Activated gamma-delta T cell treated with Interleukin-2 at 50 U/mL for 16 hours (primary cell): ENCODE data around the gene ELL.
A peak's percentile ranks its signal among the peaks of the same experiment; 100 is the strongest.

Source experiments
- DNase-seq: peaks from one replicate; pipeline ENCODE4 v3.0.0-alpha.2; 2020

The ELL gene

DNA sequence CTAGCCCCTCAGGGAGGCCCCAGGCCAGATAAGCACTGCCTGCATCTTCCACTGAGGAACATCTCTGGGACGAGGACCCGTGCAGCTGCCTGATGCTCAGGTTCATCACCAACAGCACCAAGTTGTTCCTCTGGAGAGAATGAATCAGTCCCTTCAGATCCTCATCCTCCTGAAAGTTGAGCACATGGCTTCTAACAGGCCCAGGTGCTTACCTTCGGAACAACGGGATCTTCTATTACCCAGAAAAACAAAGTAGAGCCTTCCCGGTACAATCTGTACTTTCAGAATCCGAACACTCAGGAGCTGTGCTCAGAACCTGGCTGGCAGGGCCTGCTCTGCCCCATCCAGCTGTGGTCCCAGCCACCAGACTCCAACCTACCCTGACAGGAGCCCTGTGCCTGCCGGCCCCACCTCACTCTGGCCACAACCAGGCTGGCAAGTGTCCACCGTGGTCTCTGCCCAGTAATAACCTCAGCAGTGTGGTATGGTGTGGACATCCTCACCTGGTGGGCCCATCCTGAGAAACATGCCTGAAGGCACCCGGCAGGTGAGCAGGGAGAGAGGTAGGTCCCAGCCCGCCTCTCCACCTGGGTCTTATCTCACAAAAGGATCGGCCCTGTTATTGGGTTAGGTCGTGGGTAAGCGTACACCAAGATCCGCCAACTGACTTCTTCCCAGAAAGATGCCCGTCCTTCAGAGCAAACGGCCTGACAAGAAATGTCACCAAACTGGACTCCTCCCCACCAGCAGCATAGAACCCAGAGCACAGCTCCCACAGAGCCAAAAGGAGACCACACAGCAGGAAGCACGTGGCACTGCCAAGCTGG, 34.1 kb downstream of the ELL start:
- no peak for DNase-seq

DNA sequence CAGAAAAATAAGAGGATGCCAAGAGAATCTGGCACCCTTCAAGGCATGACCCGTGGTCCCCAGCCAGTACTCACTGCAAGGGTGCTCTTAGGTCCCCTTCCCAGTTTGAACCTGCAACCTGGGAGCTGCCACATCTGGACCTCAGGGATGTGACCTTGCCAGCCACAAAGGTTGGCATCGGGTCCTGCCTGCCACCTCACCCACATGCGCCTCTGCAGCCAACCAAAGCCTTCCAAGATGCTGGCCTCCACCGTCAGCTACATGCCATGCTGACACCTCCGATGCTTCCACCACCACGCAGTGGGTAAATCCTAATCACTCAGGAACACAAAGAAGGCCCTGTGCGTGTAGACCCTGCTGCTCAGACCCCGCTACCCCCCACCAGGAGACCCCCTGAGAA, 35.1 kb downstream of the ELL start:
- no peak for DNase-seq

DNA sequence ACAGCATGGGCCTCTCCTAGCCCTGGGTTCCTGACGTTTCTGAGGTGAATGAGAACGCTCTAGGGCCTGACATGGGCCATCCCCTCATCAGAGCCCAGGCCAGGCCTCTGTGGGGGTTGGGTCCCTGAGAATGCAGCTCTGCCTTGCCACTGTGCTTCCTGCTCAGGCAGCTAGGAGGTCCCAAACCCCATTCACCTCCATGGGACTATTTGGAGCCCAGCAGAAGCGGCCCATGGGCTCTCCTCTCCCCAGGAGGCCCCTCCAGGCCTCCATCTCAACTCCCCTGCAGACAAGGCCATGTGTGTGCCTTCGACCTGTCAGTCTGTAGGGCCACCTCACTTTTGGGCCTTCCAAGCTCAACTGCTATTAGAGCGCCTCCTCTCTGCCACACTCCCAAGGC, 36.9 kb downstream of the ELL start:
- DNase-seq, result no peak

DNA sequence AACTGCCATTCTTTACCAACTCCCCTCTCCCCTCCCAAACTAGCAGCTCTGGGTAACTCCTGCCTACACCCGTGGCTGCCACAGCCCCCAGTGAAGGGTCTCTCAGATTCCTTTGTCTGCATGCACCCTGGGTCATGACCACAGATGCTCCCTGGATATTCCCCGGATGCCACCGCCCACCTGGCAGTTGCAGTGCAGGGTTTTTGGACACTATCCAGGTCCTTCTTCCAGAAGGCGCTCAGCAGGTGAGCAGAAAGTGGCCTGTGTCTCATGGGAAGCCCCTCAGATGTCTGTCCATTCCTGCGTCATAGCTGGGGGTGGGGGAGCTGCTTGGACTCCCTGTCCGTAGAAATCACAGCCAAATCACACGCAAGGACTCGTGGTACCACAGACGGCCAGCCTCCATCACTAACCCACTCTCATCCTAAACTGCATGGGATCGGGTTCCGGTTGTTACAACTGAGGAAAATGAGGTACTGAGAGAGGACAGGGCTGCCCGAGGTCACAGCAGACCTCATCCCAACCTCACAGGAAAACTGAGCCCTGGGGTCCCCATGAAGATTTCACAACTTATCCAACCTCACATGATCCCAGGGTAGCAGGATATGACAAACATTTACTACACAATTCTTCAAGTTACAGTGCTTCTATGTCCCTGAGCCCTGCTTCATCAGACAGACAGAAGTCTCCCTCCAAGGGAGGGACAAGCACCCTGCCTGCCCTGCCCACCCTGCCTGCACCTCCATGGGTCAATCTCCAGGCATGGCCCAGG, 38.6 kb downstream of the ELL start:
- DNase-seq, result no peak

DNA sequence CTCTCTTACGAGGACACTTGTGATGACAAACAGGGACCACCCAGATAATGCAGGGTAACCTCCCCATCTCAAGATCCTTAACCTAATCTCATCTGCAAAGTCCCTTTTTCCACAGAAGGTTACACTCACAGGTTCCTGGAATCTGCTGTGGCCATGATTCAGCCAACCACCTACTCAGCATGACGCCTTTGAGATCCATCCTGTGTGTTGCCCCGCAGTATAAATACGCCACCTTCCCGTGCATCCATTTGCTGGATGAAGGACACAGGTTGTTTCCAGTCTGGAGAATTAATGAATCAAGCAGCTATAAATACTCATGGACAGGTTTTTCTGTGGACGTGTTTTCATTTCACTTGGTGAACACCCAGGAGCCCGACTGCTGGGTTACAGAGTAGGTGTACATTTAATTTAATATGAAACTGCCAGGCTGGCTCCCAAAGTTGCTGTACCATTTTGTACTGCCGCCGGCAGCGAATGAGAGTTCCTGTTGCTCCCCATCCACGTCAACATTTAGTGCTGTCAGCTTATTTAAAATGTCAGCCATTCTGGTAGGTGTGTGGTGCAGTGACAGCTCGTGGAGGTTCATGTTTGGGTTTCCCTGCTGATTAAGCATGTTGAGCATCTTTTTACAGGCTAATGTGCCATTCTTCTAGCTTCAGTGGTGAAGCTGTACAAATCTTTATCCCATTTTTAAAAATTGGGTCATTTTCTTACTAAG, 40.2 kb downstream of the ELL start:
- DNase-seq, result no peak

DNA sequence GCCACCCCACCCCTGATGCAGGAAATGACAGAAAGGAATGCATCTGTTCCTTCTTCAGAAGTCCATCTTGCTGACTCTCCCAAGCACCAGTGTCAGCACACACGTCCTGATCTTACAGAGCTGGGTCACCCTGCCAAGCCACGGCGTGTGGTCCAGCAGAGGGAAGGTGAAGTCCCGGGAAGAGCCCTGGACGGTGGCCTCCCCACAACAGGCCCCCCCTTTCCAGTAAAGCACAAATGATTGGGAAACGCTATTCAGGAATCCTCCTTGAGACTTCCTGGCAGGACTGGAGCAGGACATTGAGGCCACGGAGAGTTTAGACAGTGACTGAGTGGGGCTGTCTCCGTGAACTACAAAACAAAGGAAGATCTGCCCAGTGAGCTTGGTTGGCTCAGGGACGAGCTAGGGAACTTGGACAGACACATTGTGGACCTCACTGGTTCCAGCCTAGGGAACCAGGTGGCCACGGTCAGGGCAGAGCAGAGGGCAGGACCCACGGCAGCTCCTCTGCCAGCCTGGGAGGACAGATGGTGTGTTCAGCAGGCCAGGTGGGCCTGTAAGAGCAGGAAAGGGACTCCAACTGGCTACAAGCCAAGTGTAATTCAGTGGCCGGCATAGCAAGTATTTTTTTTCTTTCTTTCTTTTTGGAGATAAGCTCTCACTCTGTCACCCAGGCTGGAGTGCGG, 41.7 kb downstream of the ELL start:
- no peak for DNase-seq

DNA sequence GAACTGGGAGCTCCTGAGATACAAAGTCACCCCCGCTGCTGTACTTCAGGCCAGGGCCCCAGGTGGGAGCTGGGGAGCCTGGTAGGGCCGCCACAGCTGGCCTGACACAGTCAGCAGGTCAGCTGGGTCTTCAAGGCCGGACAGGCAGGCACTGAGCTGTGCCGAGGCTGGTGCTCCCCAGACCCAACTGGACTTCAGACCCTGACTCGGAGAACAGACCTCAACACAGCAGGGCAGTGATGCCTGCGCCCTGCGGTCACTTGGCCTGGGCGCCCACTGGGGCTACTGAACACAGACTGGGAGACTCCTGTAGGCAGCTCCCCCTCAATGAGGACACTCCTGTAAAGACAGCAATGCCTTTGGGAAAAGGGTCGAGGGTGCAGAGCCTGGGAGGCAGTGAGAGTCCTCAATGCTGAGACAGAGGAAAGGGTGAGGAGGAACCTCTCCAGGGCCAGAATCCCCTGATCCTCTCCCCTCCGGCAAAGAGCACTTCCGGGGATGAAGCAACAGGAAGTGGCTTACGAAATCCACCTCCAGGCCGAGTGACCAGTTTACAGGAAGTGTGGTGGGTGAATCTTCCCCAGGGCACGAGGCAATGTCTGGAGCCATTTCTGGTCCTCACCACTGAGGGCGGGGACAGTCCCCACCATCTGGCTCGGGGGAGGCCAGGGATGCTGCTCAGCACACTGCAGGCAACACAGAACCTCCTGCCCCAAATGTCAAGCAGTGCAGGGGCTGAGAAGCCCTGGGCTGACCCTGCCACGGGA, 43.1 kb downstream of the ELL start:
- DNase-seq, result peak; percentile 43

DNA sequence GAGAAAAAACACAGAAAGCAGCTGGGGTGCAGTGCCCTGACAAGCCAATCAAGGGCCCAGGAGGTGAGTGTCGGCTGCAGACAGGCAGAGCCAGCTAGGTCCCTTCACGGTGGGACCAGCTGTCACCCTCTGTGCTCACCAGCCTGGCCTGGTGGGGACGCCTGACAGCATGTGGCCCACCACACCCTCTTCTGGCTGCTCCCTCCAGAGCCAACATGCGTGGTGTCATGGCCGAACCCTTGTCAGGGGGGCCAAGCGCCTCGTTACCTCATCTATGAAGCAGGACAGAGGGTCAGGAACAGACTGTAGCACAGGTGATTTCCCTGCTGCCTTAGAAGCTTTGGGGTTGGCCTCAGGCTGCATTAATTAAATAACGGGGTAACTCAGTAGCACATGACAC, 43.9 kb downstream of the ELL start:
- DNase-seq, result no peak

DNA sequence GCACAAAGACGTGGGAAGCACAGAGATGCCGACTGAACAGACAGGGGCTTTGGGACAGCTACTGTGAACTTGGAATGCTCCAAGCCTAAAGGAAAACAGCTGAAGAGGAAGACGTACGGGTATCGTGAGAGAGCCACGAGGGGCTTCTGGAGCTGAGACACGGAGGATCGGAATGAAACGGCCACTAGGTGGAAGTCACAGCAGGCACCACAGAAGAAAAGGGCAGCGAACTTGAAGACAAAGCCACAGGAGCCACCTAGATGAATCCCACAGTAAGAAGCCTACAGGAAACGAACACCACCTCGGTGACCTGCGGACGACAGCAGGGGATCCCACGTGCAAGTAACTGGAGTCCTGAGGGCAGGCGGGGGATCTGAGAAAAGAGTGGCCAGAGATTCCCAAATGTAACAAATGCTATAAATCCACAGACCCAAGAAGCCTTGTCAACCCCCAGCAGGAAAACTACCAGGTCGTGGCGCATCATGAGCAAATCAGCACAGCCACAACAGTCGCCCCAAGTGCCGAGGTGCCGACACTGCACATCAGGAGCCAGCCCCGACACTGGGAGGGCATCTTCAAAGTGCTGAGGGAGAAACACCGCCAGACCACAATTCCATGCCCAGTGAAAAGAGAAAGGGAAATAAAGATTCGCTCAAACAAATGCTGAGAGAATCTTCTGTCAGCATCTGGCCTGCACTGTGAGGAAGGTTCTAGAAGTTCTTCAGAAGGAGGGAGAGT, 44.7 kb downstream of the ELL start:
- no peak for DNase-seq

DNA sequence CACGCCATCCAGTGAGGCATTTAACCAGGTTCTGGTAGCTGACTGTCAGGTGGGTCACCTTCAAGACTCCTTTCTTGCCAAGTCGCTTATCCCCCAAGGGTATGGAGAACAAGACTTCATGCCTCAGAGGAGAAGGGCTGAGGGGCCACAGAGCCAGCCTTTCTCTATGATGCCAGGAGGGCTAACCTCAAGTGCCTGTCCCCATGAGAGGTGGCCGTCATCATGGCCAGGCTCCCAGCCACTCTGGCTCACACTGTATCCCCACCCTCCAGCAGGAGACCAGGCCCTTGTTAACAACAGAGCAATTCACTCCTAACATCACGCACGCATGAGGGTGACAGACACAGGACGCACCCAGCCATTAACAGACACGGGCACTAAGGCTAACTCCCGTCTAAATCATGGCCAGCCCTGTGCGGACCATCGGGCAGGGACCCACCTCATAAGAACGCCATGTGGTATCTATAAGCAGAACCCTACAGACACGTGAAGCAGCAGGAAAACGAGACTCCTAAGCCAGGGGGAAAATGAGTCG, 45.3 kb downstream of the ELL start:
- DNase-seq, result no peak

DNA sequence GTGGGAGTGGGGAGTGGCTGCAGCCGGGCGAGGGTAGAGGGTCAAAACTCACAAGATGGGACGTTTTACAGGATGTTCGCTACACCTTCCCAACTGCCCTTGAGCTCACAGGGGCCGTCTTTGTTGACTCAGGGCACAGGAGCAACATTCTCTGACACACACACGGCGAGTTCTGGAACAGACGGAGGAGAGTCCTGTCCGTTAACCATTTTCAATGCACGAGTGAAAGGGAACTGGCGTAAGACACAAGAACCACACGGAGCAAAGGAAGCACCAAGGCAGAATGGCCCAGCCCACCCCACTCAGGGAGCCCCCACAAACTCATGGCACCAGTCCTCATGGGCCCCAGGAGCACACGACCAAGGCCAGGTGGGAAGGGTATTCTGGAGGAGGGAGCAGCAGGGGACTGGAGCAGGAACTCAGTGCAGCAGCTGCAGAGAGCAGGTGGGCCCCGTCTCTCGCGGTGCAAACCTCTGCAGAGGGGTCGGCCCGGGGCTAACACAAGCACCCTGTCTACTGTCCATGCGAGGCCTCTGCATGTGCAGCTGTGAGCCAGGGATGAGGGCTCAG, 46.0 kb downstream of the ELL start:
- no peak for DNase-seq

DNA sequence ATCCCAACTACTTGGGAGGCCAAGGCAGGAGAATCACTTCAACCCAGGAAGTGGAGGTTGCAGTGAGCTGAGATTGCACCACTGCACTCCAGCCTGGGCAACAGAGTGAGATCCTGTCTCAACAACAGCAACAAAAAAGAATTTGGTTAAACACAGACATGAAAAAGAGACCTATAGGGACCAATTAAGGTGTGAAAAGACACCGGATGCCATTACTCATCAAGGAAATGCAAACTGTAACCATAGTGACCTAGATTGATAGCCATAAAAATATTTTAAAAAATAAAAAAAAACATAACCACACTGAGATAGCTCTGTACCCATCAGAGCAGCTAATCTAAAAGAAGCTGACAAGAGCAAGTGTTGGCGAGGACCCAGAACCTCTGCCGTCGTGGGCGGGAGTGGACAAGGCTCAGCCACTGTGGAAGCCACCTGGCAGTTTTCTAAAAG, 46.8 kb downstream of the ELL start:
- DNase-seq, result no peak

DNA sequence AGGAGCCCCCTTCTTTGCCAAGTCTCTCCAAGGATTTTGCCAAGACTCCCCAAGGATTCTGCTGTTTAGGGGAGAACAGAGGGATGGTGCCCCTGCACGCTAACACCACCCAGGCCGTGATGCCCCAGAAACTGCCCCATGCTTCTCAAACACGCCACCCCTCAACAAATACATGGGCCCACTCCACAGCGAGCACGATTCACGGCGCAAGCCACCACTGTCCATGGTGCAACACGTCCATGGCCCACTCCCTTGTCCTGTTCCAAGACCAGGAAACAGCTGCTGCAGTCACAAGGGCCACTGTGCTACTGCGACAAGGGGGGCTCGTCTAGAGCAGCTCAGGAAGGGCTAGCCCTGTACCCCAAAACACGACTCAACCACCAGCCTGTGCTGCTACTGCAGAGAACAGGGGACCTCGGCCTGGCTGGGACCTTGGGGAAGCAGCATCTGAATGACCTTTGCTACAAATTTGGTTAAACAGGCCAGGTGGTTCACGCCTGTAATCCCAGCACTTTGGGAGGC, 47.4 kb downstream of the ELL start:
- no peak for DNase-seq

DNA sequence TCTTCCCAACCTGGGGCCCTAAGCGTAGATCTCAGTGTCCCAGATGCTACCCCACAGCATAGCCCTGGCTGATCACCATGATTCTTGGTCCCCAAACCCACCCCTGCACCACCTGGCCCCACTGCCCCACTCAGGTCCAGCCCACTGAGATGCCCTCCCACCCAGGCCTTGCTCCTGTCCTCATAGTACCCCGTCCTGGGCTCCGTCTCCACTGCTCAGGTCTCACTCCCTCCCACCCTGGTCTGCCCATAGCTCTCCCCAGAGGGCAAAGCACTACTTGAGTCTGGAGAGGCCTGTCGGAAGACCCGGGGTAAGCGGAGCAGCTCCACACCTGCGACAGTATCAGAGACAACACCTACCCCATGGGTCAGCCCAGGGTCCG, 48.2 kb downstream of the ELL start:
- no peak for DNase-seq

DNA sequence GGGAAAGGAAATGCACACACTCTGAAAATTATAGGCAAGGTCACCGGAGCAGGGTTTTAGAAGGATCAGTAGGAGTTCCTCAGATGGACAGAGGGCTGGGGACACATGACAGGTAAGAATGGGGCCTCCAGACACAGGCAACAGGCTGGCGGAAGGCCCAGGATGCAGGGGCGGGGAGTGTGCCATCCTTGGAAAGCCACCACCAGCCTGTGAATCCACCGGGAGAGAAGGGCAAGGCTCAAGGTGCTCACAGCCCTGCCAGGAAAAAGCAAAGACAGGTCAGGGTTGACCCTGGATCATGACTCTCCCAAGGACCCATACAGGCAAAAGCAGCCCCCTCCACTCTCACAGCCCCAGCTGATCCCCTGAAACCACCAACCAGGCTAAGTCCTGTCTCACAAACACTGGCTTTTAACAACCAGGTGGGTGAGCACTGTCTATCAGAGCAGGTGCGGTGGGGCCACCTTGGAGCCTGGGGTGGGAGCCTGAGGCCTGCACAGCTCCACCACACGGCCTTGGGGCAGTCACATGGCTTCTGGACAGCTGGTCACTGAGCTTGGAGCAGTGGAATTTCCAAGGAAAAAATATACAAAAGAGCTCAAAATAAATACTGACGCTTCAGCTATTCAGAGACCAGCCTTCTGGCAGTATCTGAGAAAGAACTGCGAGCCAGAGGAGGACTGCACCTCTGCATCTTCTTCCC, 48.7 kb downstream of the ELL start:
- no peak for DNase-seq

DNA sequence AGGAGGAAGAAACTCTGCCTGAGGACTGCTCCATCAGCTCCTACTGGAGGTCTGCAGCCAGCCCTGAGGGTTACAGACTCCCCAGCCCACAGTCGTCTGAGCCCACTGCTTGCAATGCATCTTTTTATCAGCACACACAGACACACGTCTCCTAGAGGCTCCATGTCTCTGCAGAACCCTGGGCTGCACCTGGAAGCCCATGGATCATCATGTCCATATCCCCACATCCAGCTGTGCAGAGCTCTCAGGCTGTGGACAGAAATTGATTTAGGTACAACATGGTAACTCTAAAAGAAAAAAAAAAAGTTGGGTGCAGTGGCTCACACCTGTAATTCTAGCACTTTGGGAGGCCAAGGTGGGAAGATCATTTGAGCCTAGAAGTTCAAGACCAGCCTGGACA, 51.1 kb downstream of the ELL start:
- no peak for DNase-seq

DNA sequence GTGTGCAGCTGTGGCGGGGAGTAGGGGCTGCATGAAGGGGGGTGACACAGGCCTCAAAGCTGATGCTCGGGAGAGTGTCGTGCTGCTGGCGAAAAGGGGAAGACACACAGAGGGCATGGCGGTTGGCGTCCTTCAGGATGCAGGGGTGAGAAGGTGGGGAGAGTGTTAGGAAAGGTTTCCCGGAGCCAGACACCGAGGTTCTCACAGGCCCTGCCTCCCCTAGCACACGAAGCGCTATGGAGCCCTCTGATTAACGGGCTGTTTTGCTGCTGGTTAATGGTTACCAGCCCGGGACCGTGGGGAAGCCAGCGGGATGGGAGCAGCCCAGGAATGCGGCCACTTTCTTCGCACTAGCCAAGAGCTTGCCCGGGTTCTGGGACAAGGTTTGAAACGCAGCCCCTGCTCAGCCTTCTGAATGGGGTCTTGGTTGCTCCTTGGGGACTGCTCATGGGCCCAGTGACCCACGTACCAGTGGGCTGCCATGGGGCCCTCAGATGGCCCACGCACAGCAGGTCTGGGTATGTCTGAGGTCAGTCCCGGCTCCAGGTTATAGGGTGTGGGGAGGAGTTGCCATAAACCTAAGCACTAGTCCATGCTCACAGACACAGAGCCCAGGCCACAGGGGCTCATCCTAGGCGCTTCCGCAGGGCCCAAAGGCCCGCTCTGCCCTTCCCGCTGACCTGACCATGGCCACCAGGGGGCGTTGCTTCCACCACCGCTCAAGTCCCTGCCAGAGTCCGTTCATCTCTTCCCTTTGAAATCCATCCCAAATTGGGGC, 52.6 kb downstream of the ELL start:
- DNase-seq, result peak; percentile 60

DNA sequence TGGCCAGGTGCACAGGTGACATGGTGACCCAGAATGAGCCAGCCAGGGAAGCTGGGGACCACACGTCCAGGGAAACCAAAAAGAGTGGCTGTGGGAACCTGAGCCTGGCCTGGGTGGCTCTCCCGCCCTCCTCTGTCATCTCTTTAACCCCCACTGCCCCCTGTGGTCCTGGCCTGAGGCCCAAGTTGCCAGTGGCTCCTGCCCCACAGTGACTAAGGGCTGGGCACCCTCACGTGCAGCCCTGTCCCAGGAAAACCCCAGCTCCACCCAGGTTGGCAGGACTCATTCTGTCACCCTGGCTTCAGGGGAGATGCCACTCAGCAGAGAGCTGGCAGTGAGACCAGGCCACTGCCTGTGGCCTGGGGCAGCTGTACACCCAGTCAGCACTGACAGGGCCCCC, 53.4 kb downstream of the ELL start:
- no peak for DNase-seq

DNA sequence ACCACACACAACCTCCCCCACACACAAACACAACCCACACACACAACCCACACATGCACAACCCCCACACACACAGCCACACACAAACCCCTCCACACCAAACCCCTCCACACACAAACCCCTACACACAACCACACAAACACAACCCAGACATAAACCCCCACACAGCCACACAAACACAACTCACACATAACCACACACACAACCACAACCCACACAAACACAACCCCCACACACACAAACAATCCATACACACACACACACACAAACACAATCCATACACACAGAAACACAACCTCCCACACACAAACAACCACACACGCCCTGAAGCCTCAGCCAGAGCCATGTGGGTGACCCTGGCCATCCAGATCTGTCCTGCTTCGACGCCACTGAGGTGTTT, 53.9 kb downstream of the ELL start:
- no peak for DNase-seq
